HEK293T (cell line): ENCODE data around the gene MT1B.
"Not testable (repeated sequence)": the region's sequence is repeated elsewhere in the genome, so short reads cannot be mapped to it uniquely, and the experiment has no call there.

ENCODE experiments used
- CTCF ChIA-PET: fragments of 350-600 bp; formaldehyde crosslinking; extraction: SDS; loops from one replicate; lab custom pipeline; 2021; ENCODE audit warnings: antibody characterized with exemption, inconsistent platforms; lab: Yijun Ruan, JAX
- POLR2A ChIA-PET: fragments of 350-600 bp; formaldehyde crosslinking; extraction: SDS; loops from one replicate; lab custom pipeline; 2020; ENCODE audit warnings: antibody characterized with exemption, inconsistent platforms; lab: Yijun Ruan, JAX
- DNase-seq: peaks from one replicate; pipeline ENCODE4 v3.0.0; 2012; ENCODE audit warnings: mixed read lengths; ENCODE audit errors: extremely low spot score
- ARNT ChIP-seq: fragments of 450-650 bp; IDR thresholded peaks from 2 replicates; pipeline ENCODE4 v1.6.1; 2017; ENCODE audit warnings: mild to moderate bottlenecking
- BHLHE40 ChIP-seq: fragments of 450-650 bp; IDR thresholded peaks from 2 replicates; pipeline ENCODE4 v1.6.1; 2016; ENCODE audit warnings: mild to moderate bottlenecking, moderate library complexity, borderline replicate concordance
- CTBP1 ChIP-seq: fragments of 450-650 bp; IDR thresholded peaks from 2 replicates; pipeline ENCODE4 v1.6.1; 2016; ENCODE audit warnings: borderline replicate concordance
- ELF4 ChIP-seq: fragments of 450-650 bp; IDR thresholded peaks from 2 replicates; pipeline ENCODE4 v1.6.1; 2017; ENCODE audit warnings: antibody characterized with exemption
- FOXA1 ChIP-seq: fragments of 450-650 bp; IDR thresholded peaks from 2 replicates; pipeline ENCODE4 v1.6.1; 2016; ENCODE audit warnings: mild to moderate bottlenecking
- FOXK2 ChIP-seq: fragments of 450-650 bp; IDR thresholded peaks from 2 replicates; pipeline ENCODE4 v1.6.1; 2016; ENCODE audit warnings: mild to moderate bottlenecking
- FOXM1 ChIP-seq: fragments of 450-650 bp; IDR thresholded peaks from 2 replicates; pipeline ENCODE4 v1.6.1; 2017; ENCODE audit warnings: mild to moderate bottlenecking, borderline replicate concordance
- HDGF ChIP-seq: fragments of 450-650 bp; IDR thresholded peaks from 2 replicates; pipeline ENCODE4 v1.6.1; 2017; ENCODE audit warnings: antibody characterized with exemption, borderline replicate concordance
- L3MBTL2 ChIP-seq: fragments of 450-650 bp; conservative IDR thresholded peaks from 2 replicates; pipeline ENCODE4 v1.6.1; 2016; ENCODE audit warnings: mild to moderate bottlenecking
- LEF1 ChIP-seq: fragments of 450-650 bp; IDR thresholded peaks from 2 replicates; pipeline ENCODE4 v1.6.1; 2017; ENCODE audit warnings: mild to moderate bottlenecking, borderline replicate concordance
- NFRKB ChIP-seq: fragments of 450-650 bp; IDR thresholded peaks from 2 replicates; pipeline ENCODE4 v1.6.1; 2016; ENCODE audit warnings: mild to moderate bottlenecking, moderate library complexity
- SP1 ChIP-seq: fragments of 450-650 bp; IDR thresholded peaks from 2 replicates; pipeline ENCODE4 v1.6.1; 2017
- SUZ12 ChIP-seq: fragments of 450-650 bp; IDR thresholded peaks from 2 replicates; pipeline ENCODE4 v1.6.1; 2016; ENCODE audit warnings: mild to moderate bottlenecking
- TARDBP ChIP-seq: fragments of 450-650 bp; IDR thresholded peaks from 2 replicates; pipeline ENCODE4 v1.6.1; 2016
- ZNF384 ChIP-seq: fragments of 450-650 bp; IDR thresholded peaks from 2 replicates; pipeline ENCODE4 v1.6.1; 2016
- TF ChIP-seq, protein P1 (sequence below): fragments of 450-650 bp; IDR thresholded peaks from 2 replicates; pipeline ENCODE4 v1.6.1; 2016

MT1B gene

GRCh38 chr16:56664506-56664905 is 12.8 kb downstream of the MT1B start:
- CTCF ChIA-PET: no interaction called here

DNA sequence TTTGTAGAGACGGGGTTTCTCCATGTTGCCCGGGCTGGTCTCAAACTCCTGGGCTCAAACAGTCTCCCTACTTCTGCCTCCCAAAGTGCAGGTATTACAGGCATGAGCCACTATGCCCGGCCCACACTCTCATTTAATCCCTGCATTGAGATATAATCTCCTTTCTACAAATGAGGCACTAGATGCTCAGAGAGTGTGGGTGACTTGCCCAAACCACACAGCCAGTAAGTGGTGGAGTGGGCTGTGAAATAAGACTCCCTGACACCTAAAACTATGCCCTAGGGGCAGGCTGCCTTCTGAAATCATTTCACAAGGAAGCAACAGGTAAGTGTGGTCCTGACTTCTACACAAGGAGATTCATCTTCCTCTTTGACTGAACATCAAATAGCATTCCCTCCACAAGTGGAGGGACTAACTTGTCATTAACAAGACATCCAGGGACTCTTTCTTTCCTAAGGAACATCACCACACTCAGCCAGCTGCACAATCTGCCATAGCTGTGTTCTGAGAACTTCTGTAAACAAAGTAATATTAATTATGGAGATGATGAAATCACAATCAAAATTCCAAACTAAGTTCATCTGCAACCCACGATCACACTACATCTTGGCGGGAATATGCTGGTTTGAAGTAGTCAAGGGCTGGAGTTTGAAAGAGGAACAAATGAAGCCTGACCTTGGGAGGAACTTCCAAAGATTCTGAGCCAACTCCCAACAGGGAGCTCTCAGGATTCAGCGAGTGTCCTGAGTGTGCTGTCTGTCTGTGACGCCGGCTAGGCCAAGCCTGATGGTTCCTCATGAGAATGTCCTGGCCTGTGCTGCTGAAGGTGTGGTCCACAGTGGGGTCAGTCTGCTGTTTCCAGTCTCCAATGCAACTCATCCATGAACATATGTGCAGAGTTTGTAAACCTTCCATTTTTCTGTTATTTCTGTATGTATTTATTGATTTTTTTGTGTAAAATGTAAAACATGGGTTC is 13.9 kb downstream of the MT1B start:
- CTCF ChIA-PET, DNase-seq, POLR2A ChIA-PET: not testable (repeated sequence)

More at GRCh38 chr16:56664506-56664905, 12.8 kb downstream of the MT1B start:
- no peak for TF ChIP-seq CTBP1
- no peak for TF ChIP-seq ARNT
- TF ChIP-seq SP1: no peak
- TF ChIP-seq NFRKB: no peak
- no peak for TF ChIP-seq FOXA1
- TF ChIP-seq HDGF: no peak
- no peak for TF ChIP-seq FOXK2
- no peak for TF ChIP-seq TARDBP
- no peak for TF ChIP-seq LEF1
- no peak for TF ChIP-seq FOXM1
- POLR2A ChIA-PET: no interaction called here
- no peak for DNase-seq

DNA sequence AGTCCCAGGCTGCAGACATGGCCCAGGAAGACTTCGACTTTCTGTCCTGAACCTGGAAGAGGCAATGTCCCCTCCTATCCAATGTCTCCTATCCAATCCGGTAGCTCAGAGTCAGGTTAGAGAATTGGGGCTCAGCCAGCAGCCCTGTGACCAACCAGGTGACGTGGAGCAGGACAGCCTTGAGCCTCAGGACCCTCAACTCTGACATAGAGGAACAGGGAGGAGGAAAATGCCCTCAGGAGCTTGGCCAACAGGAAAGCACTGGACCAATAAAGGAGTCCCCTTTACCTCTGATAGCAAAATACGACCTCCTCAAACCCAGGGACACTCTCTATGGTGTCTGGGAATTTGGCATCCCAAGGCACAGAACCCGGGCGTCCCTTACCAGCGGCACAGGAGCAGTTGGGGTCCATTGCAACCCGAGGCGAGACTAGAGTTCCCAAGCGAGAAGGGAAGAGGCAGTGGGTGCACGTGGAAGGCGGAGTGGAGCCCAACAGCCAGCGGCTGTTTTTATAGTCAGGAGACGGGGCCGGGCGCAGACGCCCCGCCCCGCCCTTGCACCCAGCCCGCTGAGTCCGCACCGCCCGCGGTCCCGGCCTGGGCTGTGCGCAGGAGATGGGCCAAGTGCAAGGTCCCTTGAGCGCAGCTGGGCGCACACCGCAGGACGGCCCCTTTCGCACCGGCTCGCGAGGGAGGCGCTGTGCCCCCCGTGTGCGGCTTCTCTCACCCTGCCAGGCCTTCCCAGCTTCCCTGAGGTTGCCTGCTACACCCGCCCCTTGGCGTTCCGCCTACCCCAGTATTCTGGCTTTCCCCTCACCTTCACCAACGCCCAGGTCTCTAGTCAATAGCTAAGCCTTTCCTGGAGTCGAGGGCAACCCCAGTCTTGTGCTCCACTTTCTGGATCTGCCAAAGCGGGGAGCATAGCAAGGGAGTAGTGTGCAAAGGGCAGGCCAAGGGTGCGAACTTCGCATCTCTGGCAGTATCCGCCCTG is 16.2 kb downstream of the MT1B start, which contains the start of gene MT1G:
TSS of gene MT1G (minus strand) at position 485 of the 991 bp plus-strand sequence. CDS start at position 413, 72 bp downstream.
- no peak for DNase-seq
- POLR2A ChIA-PET: interaction anchor here (0.5 kb wide), 1 partner anchor 14 kb away, joined by 3 read pairs; no protein-coding TSS in a partner anchor
- TF ChIP-seq ARNT (no peak), ELF4 (no peak), ZNF384 (no peak), LEF1 (no peak), FOXK2 (no peak), NFRKB (no peak), TARDBP (no peak), HDGF (no peak), BHLHE40 (no peak), SP1 (no peak), CTBP1 (no peak), FOXM1 (no peak), FOXA1 (no peak), SUZ12 (no peak), L3MBTL2 (no peak)
- TF ChIP-seq, protein P1, sequence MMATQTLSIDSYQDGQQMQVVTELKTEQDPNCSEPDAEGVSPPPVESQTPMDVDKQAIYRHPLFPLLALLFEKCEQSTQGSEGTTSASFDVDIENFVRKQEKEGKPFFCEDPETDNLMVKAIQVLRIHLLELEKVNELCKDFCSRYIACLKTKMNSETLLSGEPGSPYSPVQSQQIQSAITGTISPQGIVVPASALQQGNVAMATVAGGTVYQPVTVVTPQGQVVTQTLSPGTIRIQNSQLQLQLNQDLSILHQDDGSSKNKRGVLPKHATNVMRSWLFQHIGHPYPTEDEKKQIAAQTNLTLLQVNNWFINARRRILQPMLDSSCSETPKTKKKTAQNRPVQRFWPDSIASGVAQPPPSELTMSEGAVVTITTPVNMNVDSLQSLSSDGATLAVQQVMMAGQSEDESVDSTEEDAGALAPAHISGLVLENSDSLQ: no peak
- CTCF ChIA-PET: no interaction called here

DNA sequence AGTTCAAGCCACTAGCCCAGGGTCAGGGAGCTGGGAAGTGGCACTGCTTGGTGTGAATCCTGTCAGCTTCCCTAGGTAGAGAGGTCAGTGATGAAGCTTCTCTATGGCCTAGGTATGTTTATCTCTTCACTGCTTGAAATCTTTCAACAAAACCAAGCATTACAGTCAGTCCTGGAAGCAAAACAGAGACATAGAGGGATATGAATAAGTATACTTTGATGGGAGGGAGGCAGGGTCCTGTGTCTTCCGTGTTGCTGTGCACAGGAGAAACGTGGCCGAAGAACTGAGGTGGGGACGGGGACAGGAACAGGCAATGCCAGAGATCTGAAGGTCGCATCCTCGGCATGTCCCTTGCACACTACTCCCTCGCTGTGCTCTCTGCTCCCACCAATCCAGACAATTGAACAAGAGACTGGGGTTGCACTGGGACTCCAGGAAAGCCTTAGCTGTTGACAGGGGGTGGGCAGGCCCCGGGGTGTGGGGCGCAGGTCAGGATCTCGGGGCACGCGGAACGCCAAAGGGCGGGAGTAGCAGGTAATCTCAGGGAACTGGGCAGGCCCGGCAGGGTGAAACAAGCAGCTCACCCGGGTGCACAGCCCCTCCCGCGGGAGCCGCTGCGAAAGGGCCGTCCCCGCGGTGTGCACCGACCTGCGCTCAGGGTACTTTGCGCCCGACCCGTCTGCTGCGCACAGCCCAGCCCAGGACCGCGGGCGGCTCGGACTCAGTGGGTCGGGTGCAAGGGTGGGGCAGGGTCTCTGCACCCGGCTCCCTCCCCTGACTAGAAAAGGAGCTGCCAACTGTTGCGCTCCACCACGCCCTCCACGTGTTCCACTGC is 17.5 kb downstream of the MT1B start, which contains the start of gene MT1H:
TSS of gene MT1H (plus strand) at position 810 of the 835 bp plus-strand sequence. CDS start 71 bp downstream, outside the sequence.
- DNase-seq: no peak
- POLR2A ChIA-PET: no interaction called here
- CTCF ChIA-PET: no interaction called here
- TF ChIP-seq TARDBP (no peak), SUZ12 (no peak), SP1 (no peak), FOXM1 (no peak), LEF1 (no peak), FOXK2 (no peak), HDGF (no peak), NFRKB (no peak), ZNF384 (no peak)
- TF ChIP-seq, protein P1: no peak

- DNase-seq: no peak
- TF ChIP-seq ARNT: no peak
- TF ChIP-seq CTBP1: no peak
- TF ChIP-seq ZNF384: no peak
- TF ChIP-seq FOXA1: no peak
- TF ChIP-seq ELF4: no peak
- TF ChIP-seq FOXK2: no peak
- no peak for TF ChIP-seq BHLHE40
- CTCF ChIA-PET: no interaction called here
- POLR2A ChIA-PET: no interaction called here
Observed at GRCh38 chr16:56669840-56670619, 18.3 kb downstream of the MT1B start.
